ENCODE measurements around the gene CFHR5.
"Not testable (repeated sequence)": the region's sequence is repeated elsewhere in the genome, so short reads cannot be mapped to it uniquely, and the experiment has no call there.

Gene CFHR5

GRCh38 chr1:196977278-196977677 lies at the start of gene CFHR5:
Gene CFHR5 (plus strand): TSS chr1:196977556. CDS start chr1:196977665, 109 bp downstream.
- FAIRE-seq (no peak), DNase-seq (ENCODE audit: insufficient read length, low spot score) (no peak)
- no peak for TF ChIP-seq POLR2A (IDR thresholded peaks at IDR 0.05; ENCODE audit: low read depth, low read length)

DNA sequence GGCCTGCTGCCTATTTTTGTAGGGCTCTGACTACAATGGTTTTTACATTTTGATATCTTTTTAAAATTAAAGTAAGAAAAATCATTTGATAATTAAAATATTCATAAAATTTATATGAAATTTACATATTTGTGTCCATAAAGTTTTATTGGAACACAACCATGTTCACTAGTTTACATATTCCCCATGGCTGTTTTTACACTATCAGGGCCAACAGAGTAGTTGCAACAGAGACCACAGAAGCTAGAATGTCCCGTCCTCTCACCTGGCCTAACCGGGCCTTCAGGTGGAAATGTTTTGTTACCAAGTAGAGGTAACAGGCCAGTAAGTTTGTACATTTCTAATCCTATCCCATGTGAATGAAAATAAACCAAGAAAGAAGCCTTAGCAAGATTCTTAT lies 44.5 kb upstream of the CFHR5 start:
- DNase-seq (ENCODE audit: insufficient read length, low spot score); FAIRE-seq: not testable (repeated sequence)

- FAIRE-seq (no peak), DNase-seq (ENCODE audit: insufficient read length, low spot score) (no peak)
- TF ChIP-seq POLR2A (IDR thresholded peaks at IDR 0.05; ENCODE audit: low read depth, low read length): no peak
Observed at GRCh38 chr1:196933531-196934189, 43.7 kb upstream of the CFHR5 start.

DNA sequence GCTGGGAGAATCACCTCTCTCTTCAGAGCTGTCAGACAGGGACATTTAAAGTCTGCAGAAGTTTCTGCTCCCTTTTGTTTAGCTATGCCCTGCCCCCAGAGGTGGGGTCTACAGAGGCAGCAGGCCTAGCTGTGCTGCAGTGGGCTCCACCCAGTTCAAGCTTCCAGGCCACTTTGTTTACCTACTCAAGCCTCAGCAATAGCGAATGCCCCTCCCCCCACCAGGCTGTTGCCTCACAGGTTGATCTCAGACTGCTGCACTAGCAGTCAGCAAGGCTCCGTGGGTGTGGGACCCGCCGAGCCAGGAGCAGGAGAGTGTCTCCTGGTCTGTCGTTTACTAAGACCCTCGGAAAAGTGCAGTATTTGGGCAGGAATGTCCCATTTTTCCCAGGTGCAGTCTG lies 35.9 kb upstream of the CFHR5 start:
- not testable (repeated sequence) for FAIRE-seq; DNase-seq (ENCODE audit: insufficient read length, low spot score)

DNA sequence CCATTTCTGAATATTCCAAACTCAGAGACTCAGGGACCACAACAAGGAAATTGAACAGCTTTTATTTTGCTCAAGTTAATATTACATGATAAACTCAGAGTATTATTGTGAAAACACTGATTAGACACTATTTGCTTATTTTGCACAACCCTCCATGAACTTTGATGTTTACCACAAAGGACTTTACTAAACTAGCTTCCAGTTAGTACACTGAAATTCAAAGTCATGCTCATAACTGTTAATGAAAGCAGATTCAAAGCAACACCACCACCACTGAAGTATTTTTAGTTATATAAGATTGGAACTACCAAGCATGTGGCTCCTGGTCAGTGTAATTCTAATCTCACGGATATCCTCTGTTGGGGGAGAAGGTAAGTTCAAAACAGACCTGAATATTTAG lies 33.8 kb upstream of the CFHR5 start, which contains the start of gene CFHR2:
Gene CFHR2, plus strand, starts transcription at position 171 of the 400 bp plus-strand sequence. Its CDS starts 143 bp downstream, at position 314.
- FAIRE-seq: peak; percentile 90
- DNase-seq (ENCODE audit: insufficient read length, low spot score): not testable (repeated sequence)

DNA sequence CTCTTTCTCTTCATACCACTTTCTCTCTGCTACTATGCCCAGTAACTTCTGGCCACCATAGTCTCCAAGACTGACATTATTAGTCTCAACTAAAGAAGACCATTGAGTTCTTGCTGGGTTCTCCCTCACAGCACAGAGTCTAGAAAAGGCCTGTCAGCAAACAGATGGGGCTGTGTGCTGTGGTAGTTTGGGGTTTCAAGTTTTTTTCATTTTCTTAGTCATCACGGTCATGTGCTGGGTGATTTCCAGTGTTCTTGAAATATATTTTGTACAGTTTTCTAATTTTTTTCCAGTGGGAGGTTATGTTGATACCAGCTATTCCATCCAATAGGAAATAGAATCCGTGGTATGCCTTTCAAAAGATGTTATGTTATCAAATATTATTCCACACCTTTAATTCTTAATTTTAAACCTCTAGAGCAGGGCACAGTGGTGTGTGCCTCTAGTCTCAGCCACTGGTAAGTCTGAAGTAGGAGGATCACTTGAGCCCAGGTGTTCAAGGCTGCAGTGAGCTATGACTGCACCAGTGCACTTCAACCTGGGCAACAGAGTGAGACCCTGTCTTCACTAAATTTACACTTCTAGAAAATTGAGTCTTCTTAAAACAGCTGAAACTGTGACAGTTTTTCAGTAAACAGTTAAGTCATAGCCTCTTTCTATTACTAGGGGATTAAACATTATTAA lies 25.5 kb upstream of the CFHR5 start:
- DNase-seq (ENCODE audit: insufficient read length, low spot score) (no peak), FAIRE-seq (no peak)
- TF ChIP-seq POLR2A (IDR thresholded peaks at IDR 0.05; ENCODE audit: low read depth, low read length): no peak

- TF ChIP-seq POLR2A (IDR thresholded peaks at IDR 0.05; ENCODE audit: low read depth, low read length): no peak
- no peak for DNase-seq (ENCODE audit: insufficient read length, low spot score)
- FAIRE-seq: no peak
Observed at GRCh38 chr1:196954778-196955177, 22.6 kb upstream of the CFHR5 start.

GRCh38 chr1:196955926-196956325 lies 21.4 kb upstream of the CFHR5 start:
- TF ChIP-seq POLR2A (IDR thresholded peaks at IDR 0.05; ENCODE audit: low read depth, low read length): no peak
- FAIRE-seq (no peak), DNase-seq (ENCODE audit: insufficient read length, low spot score) (no peak)

GRCh38 chr1:196960854-196961253 lies 16.5 kb upstream of the CFHR5 start:
- no peak for DNase-seq (ENCODE audit: insufficient read length, low spot score)
- FAIRE-seq: no peak
- no peak for TF ChIP-seq POLR2A (IDR thresholded peaks at IDR 0.05; ENCODE audit: low read depth, low read length)

- DNase-seq (ENCODE audit: insufficient read length, low spot score): no peak
- no peak for TF ChIP-seq POLR2A (IDR thresholded peaks at IDR 0.05; ENCODE audit: low read depth, low read length)
- FAIRE-seq: no peak
Observed at GRCh38 chr1:196970182-196970581, 7.2 kb upstream of the CFHR5 start.

DNA sequence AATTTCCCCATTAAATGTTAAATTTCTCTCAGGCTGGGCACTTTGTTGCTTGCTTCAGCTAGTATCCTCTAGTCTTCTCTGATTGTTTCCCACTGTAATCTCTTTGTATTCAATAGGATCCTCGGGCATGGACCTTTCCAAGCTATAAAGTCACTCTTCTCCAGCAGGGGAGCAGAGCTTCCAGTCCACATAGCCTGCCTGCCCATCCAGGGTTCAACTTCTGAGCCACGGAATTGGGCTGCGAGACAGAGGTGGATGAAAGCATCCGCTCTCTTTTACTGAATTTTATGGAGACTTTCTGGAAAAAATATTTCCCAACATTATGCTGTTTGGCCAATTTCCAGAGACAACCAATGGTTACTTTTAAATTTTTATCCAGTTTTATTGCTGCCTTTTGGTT lies 1.1 kb upstream of the CFHR5 start:
- TF ChIP-seq POLR2A (IDR thresholded peaks at IDR 0.05; ENCODE audit: low read depth, low read length): no peak
- DNase-seq (ENCODE audit: insufficient read length, low spot score) (no peak), FAIRE-seq (no peak)

DNA sequence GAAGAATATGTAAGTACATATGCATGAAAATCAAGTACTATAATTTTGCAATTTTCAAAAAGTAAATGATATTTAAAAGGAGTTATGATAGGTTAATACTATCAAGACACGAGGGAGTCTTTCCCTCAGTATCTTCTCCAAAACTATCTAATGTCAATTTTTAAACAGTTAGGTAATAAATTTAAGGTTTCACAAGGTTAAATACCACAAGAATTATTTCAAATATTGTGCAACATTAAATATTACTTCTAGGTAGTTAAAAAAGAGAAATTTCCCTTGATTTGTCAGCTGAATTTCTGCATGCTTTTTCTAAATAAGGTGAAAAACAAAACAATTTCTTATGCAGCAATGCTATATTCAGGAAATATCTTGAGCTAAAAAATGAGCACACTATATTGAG lies 3.5 kb downstream of the CFHR5 start:
- DNase-seq (ENCODE audit: insufficient read length, low spot score) (no peak), FAIRE-seq (no peak)

GRCh38 chr1:196982247-196982646 lies 4.9 kb downstream of the CFHR5 start:
- not testable (repeated sequence) for FAIRE-seq; DNase-seq (ENCODE audit: insufficient read length, low spot score)

More for the DNA sequence above, 3.5 kb downstream of the CFHR5 start:
- TF ChIP-seq POLR2A (IDR thresholded peaks at IDR 0.05; ENCODE audit: low read depth, low read length): no peak

DNA sequence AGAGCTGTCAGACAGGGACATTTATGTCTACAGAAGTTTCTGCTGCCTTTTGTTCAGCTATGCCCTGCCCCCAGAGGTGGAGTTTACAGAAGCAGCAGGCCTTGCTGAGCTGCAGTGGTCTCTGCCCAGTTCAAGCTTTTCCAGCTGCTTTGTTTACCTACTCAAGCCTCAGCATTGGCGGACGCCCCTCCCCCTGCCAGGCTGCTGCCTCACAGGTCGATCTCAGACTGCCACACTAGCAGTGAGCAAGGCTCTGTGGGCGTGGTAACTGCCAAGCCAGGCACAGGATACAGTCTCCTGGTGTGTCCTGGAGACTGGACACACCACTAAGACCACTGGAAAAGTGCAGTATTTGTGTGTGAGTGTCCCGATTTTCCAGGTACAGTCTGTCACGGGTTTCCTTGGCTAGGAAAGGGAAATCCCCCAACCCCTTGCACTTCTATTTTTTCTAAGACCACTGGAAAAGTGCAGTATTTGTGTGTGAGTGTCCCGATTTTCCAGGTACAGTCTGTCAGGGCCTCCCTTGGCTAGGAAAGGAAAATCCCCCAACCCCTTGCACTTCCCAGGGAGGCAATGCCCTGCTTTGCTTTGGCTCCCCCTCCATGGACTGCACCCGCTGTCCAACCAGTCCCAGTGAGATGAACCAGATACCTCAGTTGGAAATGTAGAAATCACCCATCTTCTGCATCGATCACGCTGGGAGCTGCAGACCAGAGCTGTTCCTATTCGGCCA lies 14.7 kb downstream of the CFHR5 start:
- peak; percentile 22 for DNase-seq (ENCODE audit: insufficient read length, low spot score)
- FAIRE-seq: peak; percentile 90

DNA sequence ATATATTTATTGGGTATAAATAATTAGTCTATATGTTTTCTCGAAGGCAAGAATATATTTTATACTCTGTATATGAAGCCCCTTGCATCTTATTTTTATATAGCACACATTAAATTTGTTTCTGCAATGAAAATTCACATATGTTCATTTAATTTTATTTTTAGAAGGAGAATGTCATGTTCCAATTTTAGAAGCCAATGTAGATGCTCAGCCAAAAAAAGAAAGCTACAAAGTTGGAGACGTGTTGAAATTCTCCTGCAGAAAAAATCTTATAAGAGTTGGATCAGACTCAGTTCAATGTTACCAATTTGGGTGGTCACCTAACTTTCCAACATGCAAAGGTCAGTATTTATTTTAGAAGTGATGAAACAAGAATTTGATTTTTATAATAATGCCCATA lies 16.6 kb downstream of the CFHR5 start:
- no peak for DNase-seq (ENCODE audit: insufficient read length, low spot score)
- no peak for TF ChIP-seq POLR2A (IDR thresholded peaks at IDR 0.05; ENCODE audit: low read depth, low read length)
- no peak for FAIRE-seq
